GM18870 (cell line): ENCODE measurements around the gene FEZF2.

ENCODE experiments used
- ATAC-seq: cut with Tn5 transposase; IDR thresholded peaks from one replicate; pipeline ENCODE4 v1.9.1; 2021; ENCODE audit warnings: moderate library complexity; ENCODE audit not compliant: unreplicated experiment

FEZF2 gene

DNA sequence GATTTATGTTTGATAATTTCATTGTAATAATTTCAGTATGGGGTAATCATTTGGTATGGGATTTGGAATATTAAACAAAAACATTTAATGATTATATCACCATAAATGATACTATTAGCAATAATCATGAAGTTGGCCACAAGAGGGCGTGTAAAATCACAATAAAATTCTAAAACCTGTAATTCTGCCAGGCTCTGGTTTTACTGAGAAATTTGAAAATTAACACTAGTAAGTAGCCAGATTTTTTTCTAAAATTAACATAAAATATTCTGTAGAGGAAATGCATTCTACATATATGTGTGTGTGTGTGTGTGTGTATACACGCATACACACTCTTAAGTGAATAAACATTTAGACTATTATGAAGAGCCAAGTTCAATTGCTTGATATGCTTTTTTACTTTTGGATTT is 40.5 kb downstream of the FEZF2 start:
- ATAC-seq, result no peak

DNA sequence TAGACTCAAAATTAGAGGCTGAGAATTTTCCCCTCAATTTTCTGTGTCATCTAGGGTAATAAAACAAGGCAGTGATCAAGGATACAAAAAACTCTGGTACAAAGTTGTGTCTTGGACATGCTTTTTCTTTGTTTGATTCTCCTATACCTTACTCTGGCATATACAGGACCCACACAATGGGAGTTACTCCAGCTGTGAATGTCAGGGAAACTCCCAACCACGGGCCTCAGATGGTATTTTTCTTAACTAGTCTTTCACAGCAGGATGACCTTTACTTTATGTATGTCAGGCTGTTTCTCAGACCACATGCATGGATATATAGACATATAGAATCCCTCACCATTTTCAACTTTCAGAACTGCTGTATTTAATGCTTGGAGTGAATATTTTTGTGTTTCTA is 41.3 kb downstream of the FEZF2 start:
- no peak for ATAC-seq

GRCh38 chr3:62329971-62330370 is 43.4 kb downstream of the FEZF2 start:
- no peak for ATAC-seq

GRCh38 chr3:62325896-62326295 is 47.5 kb downstream of the FEZF2 start:
- no peak for ATAC-seq

GRCh38 chr3:62323241-62323640 is 50.1 kb downstream of the FEZF2 start:
- no peak for ATAC-seq
